Mesothelial cell of epicardium (in vitro differentiated cells): ENCODE measurements around the gene CRACDL. TPM values are rescaled to one million over a fixed set of nuclear protein-coding genes. Genes with fewer than 3 reads are reported as not detected.
"Not testable (repeated sequence)": the region's sequence is repeated elsewhere in the genome, so short reads cannot be mapped to it uniquely, and the experiment has no call there.

Experiments used
- DNase-seq, 2 experiments: peaks; one replicate each; pipeline ENCODE4 v3.0.0; 2021; ENCODE audit warnings: low spot score in 2 of 2; ENCODE audit not compliant: unreplicated experiment in 2 of 2
- H3K27ac Mint-ChIP-seq: 2 replicates; pipeline ENCODE4 v1.8.0; 2021; ENCODE audit warnings: mixed read lengths
- H3K27me3 Mint-ChIP-seq: 2 replicates; pipeline ENCODE4 v1.8.0; 2021; ENCODE audit warnings: low read depth, mixed read lengths
- H3K36me3 Mint-ChIP-seq: 2 replicates; pipeline ENCODE4 v1.8.0; 2021; ENCODE audit warnings: mixed read lengths
- H3K4me1 Mint-ChIP-seq: 2 replicates; pipeline ENCODE4 v1.8.0; 2021; ENCODE audit warnings: mixed read lengths
- H3K4me3 Mint-ChIP-seq: 2 replicates; pipeline ENCODE4 v1.8.0; 2021; ENCODE audit warnings: mild to moderate bottlenecking, moderate library complexity, mixed read lengths
- H3K9me3 Mint-ChIP-seq: 2 replicates; pipeline ENCODE4 v1.8.0; 2021; ENCODE audit warnings: mixed read lengths
- total RNA-seq: library from RNA; stranded (reverse); gene quantifications from 3 replicates; pipeline ENCODE4 v1.2.1, GENCODE V29; 2021
- TF ChIP-seq, protein P1 (sequence below): fragments of 200-600 bp; sonication (generic); IDR thresholded peaks from one replicate; pipeline ENCODE4 v1.5.0; 2021; ENCODE audit warnings: antibody characterized with exemption; ENCODE audit not compliant: unreplicated experiment

Gene CRACDL
- total RNA-seq, 1 donor from 2014 or later, result 1.7 TPM

DNA sequence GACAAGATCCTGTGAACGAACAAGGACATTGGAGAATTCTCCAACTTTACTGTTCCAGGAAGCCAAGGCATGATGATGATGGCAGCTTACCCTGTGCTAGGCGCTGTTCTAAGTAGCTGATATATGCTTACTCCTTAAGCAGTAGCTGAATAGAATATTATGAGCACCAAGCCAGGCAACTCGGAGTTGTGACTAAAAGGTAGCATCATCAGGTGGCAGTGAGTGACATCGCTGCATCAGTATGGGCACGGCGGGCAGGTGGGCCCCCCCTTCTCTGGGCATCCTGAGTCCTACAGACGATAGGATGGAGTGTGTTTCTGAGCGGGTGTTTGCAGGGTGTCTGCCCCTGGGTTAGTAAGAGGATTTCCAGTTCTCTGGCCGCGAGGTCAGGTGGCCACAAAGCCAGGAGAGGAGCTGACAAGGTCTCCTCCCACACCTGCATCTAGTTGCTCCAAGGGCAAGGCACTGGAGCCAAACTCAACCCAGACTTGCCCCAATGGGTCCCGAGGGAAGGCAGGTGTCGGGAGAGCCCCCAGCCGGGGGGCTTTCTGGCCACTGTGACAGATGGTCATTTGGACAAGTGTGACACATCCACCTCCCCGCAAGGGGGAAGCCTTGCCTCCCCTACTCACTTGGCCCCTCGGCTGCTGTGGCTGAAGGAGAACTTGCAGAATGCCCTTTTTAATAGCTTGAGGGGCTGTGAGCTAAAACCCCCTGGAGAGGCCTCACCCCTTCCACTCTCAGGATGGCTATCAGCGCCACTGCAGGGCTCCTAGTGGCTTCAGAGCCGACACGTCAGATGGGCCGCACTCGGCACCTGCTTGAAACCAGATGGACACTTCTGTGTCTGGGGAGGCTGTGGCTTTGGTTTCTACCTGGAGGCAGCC lies 55.5 kb downstream of the CRACDL start:
- Mint-ChIP-seq H3K4me3 (no peak overlapping the region), H3K36me3 (no peaks in the 10 kb centered on the region), H3K4me1 (no peaks in the 10 kb centered on the region), H3K27me3 (peaks cover 2% of the 10 kb centered on the region), H3K27ac (no peak overlapping the region), H3K9me3 (peaks cover 5% of the 10 kb centered on the region)
- TF ChIP-seq, protein P1, sequence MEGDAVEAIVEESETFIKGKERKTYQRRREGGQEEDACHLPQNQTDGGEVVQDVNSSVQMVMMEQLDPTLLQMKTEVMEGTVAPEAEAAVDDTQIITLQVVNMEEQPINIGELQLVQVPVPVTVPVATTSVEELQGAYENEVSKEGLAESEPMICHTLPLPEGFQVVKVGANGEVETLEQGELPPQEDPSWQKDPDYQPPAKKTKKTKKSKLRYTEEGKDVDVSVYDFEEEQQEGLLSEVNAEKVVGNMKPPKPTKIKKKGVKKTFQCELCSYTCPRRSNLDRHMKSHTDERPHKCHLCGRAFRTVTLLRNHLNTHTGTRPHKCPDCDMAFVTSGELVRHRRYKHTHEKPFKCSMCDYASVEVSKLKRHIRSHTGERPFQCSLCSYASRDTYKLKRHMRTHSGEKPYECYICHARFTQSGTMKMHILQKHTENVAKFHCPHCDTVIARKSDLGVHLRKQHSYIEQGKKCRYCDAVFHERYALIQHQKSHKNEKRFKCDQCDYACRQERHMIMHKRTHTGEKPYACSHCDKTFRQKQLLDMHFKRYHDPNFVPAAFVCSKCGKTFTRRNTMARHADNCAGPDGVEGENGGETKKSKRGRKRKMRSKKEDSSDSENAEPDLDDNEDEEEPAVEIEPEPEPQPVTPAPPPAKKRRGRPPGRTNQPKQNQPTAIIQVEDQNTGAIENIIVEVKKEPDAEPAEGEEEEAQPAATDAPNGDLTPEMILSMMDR, result no peak
- DNase-seq, result no peak

DNA sequence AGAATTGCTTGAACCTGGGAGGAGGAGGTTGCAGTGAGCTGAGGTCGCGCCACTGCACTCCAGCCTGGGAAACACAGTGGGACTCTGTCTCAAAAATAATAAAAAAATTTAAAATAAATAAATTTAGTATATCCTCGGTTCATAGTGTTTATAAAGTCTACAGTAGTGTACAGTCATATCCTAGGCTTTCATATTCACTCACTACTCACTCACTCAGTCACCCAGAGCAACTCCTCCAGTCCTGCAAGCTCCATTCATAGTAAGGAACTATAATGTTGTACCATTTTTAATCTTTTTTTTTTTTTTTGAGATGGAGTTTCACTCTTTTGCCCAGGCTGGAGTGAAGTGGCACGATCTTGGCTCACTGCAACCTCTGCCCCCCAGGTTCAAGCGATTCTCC lies 58.4 kb downstream of the CRACDL start:
- peaks cover 11% of the 10 kb centered on the region for H3K27me3 Mint-ChIP-seq
- not testable (repeated sequence) for H3K4me3 Mint-ChIP-seq, DNase-seq, H3K27ac Mint-ChIP-seq, H3K4me1 Mint-ChIP-seq, H3K36me3 Mint-ChIP-seq, H3K9me3 Mint-ChIP-seq

DNA sequence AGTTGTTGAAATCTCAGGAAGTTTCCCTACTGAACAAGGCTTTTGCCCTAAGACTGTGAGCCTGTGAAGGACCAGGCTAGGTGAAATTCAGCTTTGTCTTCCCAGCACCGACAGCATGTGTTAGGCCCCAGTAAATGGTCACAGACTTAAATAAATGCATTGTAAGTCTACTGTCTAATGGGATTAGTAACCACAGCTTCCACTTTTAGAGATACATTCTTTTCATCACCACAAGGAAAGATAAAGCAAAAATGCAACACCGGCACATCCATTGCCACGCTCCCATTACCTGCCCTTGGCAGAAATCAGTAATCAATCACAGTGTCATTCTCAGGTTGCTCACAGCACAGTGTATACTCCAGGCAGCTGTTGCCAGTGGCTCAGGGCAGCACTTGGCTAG lies 59.3 kb downstream of the CRACDL start:
- no peak overlapping the region for H3K27ac Mint-ChIP-seq
- TF ChIP-seq, protein P1, result no peak
- no peaks in the 10 kb centered on the region for H3K36me3 Mint-ChIP-seq
- DNase-seq, result no peak
- H3K4me1 Mint-ChIP-seq, result no peaks in the 10 kb centered on the region
- no peaks in the 10 kb centered on the region for H3K9me3 Mint-ChIP-seq
- H3K27me3 Mint-ChIP-seq, result peaks cover 12% of the 10 kb centered on the region
- H3K4me3 Mint-ChIP-seq, result no peak overlapping the region

DNA sequence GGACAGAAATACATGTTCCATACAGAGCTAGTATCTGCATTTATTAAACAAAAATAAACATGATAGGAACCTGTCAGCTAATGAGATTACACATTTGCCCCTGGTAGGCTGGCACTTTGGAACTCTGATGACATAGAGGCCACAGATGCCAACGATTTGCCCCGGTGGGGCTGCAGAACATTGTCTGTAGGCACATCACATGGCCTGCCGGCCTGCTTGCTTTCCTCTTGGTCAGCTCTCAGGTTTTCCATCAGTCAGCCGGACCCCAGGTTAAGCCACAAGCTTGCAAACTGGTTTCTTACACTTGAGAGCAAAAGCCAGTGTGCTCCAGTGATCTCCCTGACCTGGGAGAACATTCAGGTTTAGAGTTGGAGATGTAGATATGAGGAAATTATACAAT lies 60.3 kb downstream of the CRACDL start:
- H3K36me3 Mint-ChIP-seq, result no peaks in the 10 kb centered on the region
- H3K9me3 Mint-ChIP-seq, result no peaks in the 10 kb centered on the region
- no peak for DNase-seq
- H3K27me3 Mint-ChIP-seq, result peaks cover 12% of the 10 kb centered on the region
- TF ChIP-seq, protein P1, result no peak
- no peak overlapping the region for H3K27ac Mint-ChIP-seq
- no peak overlapping the region for H3K4me3 Mint-ChIP-seq
- no peaks in the 10 kb centered on the region for H3K4me1 Mint-ChIP-seq

DNA sequence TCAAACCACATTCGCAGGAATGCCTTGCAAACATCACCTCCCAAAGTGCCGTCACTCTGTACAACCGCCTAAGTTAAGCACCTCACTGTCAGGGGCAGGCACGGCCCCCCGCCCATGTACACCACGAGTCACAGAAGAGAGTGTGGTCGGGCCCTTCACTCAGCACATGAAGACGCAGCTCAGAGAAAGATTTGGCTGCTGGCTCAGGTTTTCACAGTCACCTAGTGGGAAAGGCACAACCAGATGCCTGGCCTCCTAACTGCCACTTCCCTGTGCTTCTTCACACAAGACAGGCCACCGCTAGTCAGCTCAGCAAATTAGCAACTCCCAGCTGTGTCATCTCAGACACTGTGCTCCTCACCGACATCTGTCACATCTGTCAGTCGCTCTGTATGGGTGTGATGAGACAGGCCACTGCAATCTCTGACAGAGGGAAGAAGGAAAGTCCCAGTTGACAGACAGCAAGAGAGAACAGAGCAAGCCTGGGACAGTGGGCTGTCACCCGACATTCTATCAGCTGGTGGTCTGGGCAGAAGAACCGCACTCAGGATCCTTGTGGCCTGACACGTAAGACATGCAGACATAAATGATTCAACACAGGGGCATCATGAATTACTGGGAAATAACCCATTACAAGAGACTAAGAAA lies 60.8 kb downstream of the CRACDL start:
- no peak overlapping the region for H3K27ac Mint-ChIP-seq
- H3K4me3 Mint-ChIP-seq, result no peak overlapping the region
- TF ChIP-seq, protein P1, result no peak
- H3K36me3 Mint-ChIP-seq, result no peaks in the 10 kb centered on the region
- no peak for DNase-seq
- H3K4me1 Mint-ChIP-seq, result no peaks in the 10 kb centered on the region
- peaks cover 12% of the 10 kb centered on the region for H3K27me3 Mint-ChIP-seq
- H3K9me3 Mint-ChIP-seq, result no peaks in the 10 kb centered on the region

DNA sequence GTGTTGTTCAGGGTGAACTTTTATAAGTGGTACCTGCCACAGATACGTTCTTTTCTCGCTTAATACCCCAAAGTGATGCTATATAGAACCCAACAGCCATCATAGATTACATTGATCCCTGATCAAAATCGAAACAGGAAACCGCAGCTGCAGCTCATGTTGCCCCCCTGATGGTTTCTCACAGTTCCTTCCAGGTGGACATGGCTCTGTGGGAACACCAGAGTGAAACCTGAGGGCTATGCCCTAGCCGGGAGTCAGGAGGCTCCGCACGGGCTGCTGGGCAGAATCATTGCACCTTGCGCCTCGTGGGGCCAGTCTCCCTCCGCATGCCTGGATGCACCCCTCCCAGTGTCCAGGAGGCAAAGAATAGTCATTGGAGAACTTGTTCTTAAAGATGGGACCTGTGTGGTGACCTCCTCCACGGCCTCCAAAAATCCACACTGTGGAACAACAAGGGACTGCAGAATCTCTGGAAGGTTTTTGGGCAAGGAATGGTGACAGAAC lies 61.8 kb downstream of the CRACDL start:
- TF ChIP-seq, protein P1, result no peak
- Mint-ChIP-seq H3K36me3 (no peaks in the 10 kb centered on the region), H3K27me3 (peaks cover 12% of the 10 kb centered on the region), H3K4me1 (peaks cover 7% of the 10 kb centered on the region), H3K4me3 (no peak overlapping the region), H3K27ac (no peak overlapping the region), H3K9me3 (no peaks in the 10 kb centered on the region)
- no peak for DNase-seq
